Neural cell (in vitro differentiated cells): ENCODE results near the gene DMRTC1B.
"Not testable (repeated sequence)": the region's sequence is repeated elsewhere in the genome, so short reads cannot be mapped to it uniquely, and the experiment has no call there.

Experiments
- CTCF ChIP-seq: fragments of 450-650 bp; IDR thresholded peaks from 2 replicates; pipeline ENCODE4 v1.5.1; 2014; ENCODE audit warnings: antibody characterized with exemption, mild to moderate bottlenecking, moderate library complexity; ENCODE audit not compliant: poor library complexity, severe bottlenecking
- EZH2 ChIP-seq: fragments of 200-600, 300-800 bp; shearing (Covaris generic), sonication (generic); IDR thresholded peaks from 2 replicates; pipeline ENCODE4 v1.6.1; 2014; ENCODE audit warnings: antibody characterized with exemption, low read length, borderline replicate concordance, mild to moderate bottlenecking; ENCODE audit not compliant: insufficient read depth, poor library complexity, severe bottlenecking

DNA sequence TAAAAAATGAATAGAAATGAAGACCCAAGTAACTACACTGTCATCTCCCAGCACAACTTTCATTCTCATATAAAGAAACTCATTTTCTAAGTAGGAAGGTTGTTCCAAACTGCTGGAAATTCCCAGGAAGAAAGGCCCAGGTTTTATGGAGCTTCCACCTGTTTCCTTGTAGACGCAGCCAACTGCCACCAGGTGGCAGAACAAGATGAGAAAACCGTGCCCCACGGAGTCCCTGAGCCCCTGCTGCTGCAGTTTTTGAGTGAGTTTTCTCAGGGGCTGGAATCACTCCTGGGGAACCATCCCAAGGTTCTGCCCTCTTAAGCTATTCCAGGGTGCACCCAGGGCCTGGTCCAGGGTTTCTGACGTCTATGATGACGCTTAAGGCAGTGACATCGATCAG, 7.3 kb downstream of the DMRTC1B start:
- TF ChIP-seq CTCF, EZH2: not testable (repeated sequence)
